Measurements from ENCODE around the gene ZSCAN16.
"Not testable (repeated sequence)": the region's sequence is repeated elsewhere in the genome, so short reads cannot be mapped to it uniquely, and the experiment has no call there.

ZSCAN16 gene

DNA sequence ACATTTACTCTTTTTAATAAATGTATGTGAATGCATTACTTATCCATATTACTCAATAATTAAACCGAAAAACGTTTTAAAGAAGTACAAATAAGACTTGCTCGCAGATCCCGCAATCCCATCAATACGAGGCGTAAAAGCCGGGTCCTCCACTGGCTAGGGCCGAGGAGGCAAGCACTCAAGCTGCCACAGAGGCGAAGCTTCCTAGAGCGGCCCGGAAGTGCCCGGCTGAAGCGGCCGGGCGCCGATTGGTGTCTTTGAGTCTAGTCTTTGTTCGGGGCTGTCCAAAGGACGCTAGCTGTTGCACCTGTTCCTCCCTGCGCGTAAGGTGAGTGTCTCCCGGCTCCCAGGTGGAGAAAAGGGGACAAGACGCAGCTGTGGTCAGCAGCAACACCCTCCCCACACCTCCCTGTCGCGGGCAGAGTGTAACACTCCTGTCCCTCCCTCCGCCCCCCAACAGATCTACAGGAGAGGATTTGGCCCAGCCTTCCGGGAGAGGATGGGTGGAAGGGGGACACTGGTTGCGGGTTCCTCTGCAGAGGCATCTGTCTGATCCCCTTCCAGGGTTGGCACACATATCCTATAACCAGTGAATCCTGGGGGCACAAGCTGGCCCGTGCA lies at the start of gene ZSCAN16:
Gene ZSCAN16, plus strand, starts transcription at position 260 of the 621 bp plus-strand sequence. CDS start 835 bp downstream, outside the sequence.
- DNase-seq (ENCODE audit: low read depth) = peak; percentile 62

DNA sequence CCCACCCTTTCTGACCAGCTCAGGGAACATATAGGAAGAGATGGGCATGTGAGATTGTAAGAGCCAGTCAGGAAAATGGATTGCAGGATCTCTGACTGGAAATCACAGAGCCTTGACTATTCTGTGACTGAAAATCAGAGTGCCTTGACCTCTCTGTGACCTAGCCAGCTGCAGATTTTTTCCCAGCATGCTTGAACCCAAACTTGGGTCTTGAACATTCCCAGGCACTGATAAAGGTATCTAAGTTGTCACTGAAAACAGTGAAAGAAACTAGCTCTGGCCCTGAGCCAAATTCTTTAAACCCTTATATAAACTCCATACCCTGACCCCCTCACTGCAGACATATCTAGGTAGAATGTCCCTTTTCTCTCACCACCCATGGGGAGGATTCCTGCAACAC lies 46.4 kb upstream of the ZSCAN16 start:
- no peak for DNase-seq (ENCODE audit: low read depth)

- no peak for DNase-seq (ENCODE audit: low read depth)
Observed at GRCh38 chr6:28078836-28079235, 45.6 kb upstream of the ZSCAN16 start.

GRCh38 chr6:28080381-28080630 lies 44.1 kb upstream of the ZSCAN16 start, which contains the start of gene ZNF165:
Gene ZNF165, plus strand, starts transcription at chr6:28080568. Its CDS starts 4,913 bp downstream, at chr6:28085481.
- not testable (repeated sequence) for DNase-seq (ENCODE audit: low read depth)

GRCh38 chr6:28080631-28081485 lies 43.6 kb upstream of the ZSCAN16 start:
- DNase-seq (ENCODE audit: low read depth) = peak; percentile 85

GRCh38 chr6:28081486-28081751 lies 43.0 kb upstream of the ZSCAN16 start:
- no peak for DNase-seq (ENCODE audit: low read depth)

GRCh38 chr6:28082939-28083338 lies 41.5 kb upstream of the ZSCAN16 start:
- no peak for DNase-seq (ENCODE audit: low read depth)

- DNase-seq (ENCODE audit: low read depth) = no peak
Observed at GRCh38 chr6:28089054-28089453, 35.4 kb upstream of the ZSCAN16 start.

DNA sequence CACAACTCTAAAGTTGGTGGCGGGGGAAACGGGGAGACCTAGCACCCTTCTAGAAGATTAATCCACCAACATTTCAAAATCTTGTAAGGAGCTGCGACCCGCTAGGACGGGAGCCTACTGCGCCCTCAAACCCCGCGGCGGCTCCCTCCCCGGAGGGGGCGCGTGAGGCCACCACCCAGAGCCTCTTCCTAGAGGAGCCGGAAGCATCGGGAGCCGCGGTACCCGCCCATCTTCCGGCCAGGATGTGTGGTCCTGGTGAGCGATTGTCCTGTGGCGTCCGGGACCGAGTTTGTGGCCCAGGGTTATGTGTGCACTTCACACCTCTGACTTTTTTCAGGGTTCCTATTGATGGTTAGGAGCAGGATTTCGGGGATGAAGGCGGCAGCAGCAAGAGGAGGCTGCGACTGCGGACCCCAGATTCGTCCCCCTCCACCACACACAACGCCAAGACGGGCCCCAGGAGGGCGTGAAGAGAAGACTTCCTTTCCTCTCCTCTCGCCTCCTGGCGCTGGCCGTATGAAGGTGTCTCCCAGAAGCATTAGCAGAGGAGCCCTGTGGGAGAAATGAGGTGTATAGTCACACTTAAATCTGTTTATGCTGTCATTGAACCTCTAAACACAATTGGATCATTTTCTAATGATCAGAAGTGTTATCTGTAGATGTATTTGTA lies 33.4 kb upstream of the ZSCAN16 start:
- DNase-seq (ENCODE audit: low read depth) = no peak

- not testable (repeated sequence) for DNase-seq (ENCODE audit: low read depth)
Observed at GRCh38 chr6:28102222-28102621, 22.2 kb upstream of the ZSCAN16 start.

DNA sequence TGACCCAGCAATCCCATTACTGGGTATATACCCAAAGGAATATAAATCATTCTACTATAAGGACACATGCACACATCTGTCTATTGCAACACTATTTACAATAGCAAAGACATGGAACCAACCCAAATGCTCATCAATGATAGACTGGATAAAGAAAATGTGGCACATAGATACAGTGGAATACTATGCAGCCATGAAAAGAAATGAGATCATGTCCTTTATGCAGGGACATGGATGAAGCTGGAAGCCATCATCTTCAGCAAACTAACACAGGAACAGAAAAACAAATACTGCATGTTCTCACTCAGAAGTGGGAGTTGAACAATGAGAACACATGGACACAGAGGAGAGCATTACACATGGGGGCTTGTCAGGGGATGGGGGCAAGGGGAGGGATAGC lies 21.7 kb upstream of the ZSCAN16 start:
- DNase-seq (ENCODE audit: low read depth) = not testable (repeated sequence)

GRCh38 chr6:28104392-28105244 lies 19.8 kb upstream of the ZSCAN16 start:
- DNase-seq (ENCODE audit: low read depth) = peak; percentile 66

- no peak for DNase-seq (ENCODE audit: low read depth)
Observed at GRCh38 chr6:28105245-28105639, 19.2 kb upstream of the ZSCAN16 start.

DNA sequence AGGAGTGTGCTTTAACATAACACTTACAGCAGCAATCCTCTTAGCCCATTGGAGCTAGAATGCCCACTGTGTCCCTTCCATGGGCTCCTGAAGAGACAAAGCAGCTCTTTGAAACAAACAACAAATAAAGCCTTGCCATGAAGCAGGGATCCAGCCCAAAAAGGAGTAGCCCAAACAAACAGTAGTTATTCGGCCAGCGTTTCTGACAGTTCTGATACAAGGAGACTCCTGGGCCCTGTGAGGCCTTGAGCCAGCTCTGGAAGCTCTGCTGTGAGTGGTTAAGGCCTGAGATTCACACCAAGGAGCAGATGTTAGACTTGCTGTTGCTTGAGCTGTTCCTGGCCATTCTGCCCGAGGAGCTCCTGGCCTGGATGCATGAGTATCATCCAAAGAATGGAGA lies 16.9 kb upstream of the ZSCAN16 start:
- no peak for DNase-seq (ENCODE audit: low read depth)

DNA sequence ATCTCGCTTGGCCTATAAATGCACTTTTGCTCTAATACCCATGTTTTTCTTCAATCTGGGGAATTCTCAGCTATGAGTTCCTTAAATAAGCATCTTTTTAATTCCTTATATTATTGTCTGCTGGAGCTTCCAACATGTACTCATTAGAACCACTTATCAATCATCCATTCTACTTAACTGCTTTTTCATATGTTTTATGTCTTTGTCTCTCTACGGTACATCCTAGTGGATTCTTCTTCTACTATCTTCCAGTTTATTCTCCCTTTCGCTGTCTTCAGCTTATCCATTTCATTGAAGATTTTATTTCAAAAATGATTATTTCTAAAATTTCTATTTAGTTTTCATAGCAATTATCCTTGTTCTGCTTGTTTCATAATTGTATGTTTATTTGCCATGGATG lies 12.4 kb upstream of the ZSCAN16 start:
- DNase-seq (ENCODE audit: low read depth) = no peak

DNA sequence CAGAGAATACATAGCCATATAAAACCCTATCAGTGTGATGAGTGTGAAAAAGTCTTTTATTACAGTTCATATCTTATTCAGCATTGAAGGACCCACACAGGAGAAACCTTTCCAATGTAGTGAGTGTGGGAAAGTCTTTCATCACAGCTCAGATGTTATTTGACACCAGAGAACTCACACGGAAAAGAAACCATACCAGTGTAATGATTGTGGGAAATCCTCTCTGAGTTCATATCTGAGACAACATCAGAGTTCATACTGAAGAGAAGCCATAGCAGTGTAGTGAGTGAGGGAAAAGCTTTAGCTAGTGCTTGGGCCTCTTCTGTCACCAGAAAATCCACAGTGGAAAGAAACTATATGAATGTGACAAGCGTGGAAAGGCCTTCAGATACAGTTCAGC lies 8.6 kb upstream of the ZSCAN16 start:
- no peak for DNase-seq (ENCODE audit: low read depth)

DNA sequence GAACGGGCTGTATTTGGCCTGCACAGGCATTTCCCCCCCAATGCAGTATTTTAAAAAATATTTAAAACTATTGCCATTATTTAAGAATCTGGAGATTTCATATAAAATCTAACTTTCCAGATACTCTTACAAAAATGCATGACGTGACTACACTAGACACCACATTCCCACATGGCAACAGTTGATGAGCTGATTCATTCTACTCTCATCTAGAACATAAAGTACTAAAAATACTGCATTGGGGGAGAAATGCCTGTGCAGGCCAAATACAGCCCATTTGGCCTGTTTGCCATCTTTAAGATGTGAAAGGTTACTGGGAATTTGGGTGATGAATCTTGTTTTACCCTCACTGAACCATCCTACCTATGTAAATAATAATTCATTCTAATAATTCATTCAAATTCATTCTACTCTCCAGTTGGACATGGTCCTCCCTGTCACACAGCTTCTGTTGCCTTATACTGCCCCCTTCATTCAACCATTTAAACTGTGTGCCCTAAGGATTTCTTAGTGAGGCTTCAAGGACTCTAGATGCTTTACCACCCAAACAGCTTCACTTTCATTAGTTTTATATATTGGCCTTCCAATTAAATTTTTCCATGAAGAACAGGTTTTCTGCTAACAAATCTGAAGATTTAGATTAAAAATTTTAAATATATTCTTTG lies 6.9 kb upstream of the ZSCAN16 start:
- no peak for DNase-seq (ENCODE audit: low read depth)

- no peak for DNase-seq (ENCODE audit: low read depth)
Observed at GRCh38 chr6:28118217-28118616, 6.2 kb upstream of the ZSCAN16 start.

- DNase-seq (ENCODE audit: low read depth) = no peak
Observed at GRCh38 chr6:28121876-28122275, 2.5 kb upstream of the ZSCAN16 start.

DNA sequence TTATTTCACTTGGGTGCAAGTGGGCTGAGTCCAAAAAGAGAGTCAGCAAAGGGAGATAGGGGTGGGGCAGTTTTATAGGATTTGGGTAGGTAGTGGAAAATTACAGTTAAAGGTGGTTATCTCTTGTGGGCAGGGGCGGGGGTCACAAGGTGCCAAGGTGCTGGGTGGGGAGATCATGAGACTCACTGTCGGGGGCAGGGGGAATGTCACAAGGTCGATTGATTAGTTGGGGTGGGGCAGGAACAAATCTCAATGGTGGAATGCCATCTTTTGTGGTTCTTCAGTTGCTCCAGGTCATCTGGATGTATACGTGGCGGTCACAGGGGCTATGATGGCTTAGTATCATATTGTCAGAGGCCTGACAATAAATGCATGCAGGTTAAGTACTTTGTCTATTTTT lies 2.1 kb upstream of the ZSCAN16 start:
- not testable (repeated sequence) for DNase-seq (ENCODE audit: low read depth)

DNA sequence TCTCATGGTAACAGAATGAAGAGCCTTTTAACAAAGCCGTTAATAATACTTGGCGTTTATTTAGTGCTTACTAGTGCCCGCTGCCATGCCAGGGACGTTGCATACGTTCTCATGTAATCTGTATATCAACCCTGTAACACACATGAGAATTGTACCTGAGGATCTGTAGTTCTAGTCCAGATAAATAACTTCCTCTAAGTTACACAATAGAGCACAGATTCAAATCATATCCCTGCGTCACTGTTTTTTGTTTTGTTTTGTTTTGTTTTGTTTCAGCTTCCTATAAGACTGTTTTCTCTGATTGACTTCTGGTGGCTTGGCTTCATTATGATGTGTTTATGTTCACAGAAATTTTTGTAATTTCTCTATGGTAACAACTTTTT lies 553 bp downstream of the ZSCAN16 start:
- no peak for DNase-seq (ENCODE audit: low read depth)

DNA sequence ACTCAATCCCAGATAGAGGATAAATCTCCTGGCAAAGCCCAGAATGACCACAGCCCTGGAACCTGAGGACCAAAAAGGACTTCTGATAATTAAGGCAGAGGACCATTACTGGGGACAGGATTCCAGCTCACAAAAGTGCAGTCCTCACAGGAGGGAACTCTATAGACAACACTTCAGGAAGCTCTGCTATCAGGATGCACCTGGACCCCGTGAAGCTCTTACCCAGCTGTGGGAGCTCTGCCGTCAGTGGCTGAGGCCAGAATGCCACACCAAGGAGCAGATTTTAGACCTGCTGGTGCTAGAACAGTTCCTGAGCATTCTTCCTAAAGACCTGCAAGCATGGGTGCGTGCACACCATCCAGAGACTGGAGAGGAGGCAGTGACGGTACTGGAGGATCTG lies 992 bp downstream of the ZSCAN16 start:
- DNase-seq (ENCODE audit: low read depth) = no peak

Measured in stimulated activated CD8-positive, alpha-beta memory T cell treated with anti-CD3 and anti-CD28 coated beads, Interleukin-7, amount 100 ng/mL, for 24 hours (primary cell).